Psoas muscle (tissue), 8 donors: ENCODE data around the gene CFAP99. TPM values are rescaled to one million over a fixed set of nuclear protein-coding genes. Genes with fewer than 3 reads are reported as not detected.
A peak's percentile ranks its signal among the peaks of the same experiment; 100 is the strongest.

Source experiments
- ATAC-seq, 4 donors: fragments of 200-7000 bp; cut with Tn5 transposase; one replicate each; pipeline ENCODE4 v1.9.1; 2020; ENCODE audit warnings: moderate library complexity in 3 of 4, mild to moderate bottlenecking in 2 of 4
- DNase-seq, 2 donors: peaks; one replicate each; pipeline ENCODE4 v3.0.0-alpha.2; 2020
- H3K27ac ChIP-seq: fragments of 200-600 bp; one replicate; pipeline ENCODE4 v1.8.0; 2022
- H3K27me3 ChIP-seq, 3 donors: fragments of 200-600 bp in 1 of 3; one replicate each; pipeline versions ENCODE4 v1.6.1 to v1.8.0; 2013 to 2022; ENCODE audit warnings: low read length in 2 of 3, mild to moderate bottlenecking in 2 of 3, moderate library complexity in 1 of 3; ENCODE audit not compliant: insufficient read depth in 3 of 3
- H3K36me3 ChIP-seq, 2 donors: fragments of 200-600 bp in 1 of 2; one replicate each; pipeline versions ENCODE4 v1.6.1 to v1.8.0; 2013 to 2022; ENCODE audit warnings: low read depth in 1 of 2, mild to moderate bottlenecking in 1 of 2, moderate library complexity in 1 of 2; ENCODE audit not compliant: insufficient read depth in 1 of 2
- H3K4me1 ChIP-seq: fragments of 200-600 bp; one replicate; pipeline ENCODE4 v1.8.0; 2022
- H3K4me3 ChIP-seq: fragments of 200-600 bp; one replicate; pipeline ENCODE4 v1.8.0; 2022; ENCODE audit warnings: mild to moderate bottlenecking
- H3K9me3 ChIP-seq: fragments of 200-600 bp; one replicate; pipeline ENCODE4 v1.8.0; 2022
- CTCF ChIP-seq: fragments of 200-600 bp; IDR thresholded peaks from one replicate; pipeline ENCODE4 v1.8.0; 2022; ENCODE audit warnings: antibody characterized with exemption
- WGBS, 3 donors: extraction: QIAGEN DNeasy Blood & Tissue Kit; methylation state at CpG; one replicate each; pipeline versions ENCODE4 v1.1.6 to v1.1.7; 2013; 5-methylcytosine and 5-hydroxymethylcytosine counted together
- intact Hi-C, 2 donors: fragments of 100-400 bp; cut with DNase I; formaldehyde crosslinking; loops; one replicate each; pipeline versions ENCODE4 v1.11.0 to v1.14.2; 2022
- polyA plus RNA-seq, 3 donors: library from polyadenylated mRNA; stranded (reverse); fragments of 200-250 nt; gene quantifications; one replicate each; pipeline ENCODE4 v1.2.3, GENCODE V29; 2013
- total RNA-seq, 4 donors: library from RNA; stranded (reverse); fragmentation: NEBNext Ultra II Directional in 2 of 4; extraction: Animal tissue kit (Norgen Biotek cat#: 25700) in 2 of 4; gene quantifications; one replicate each; pipeline versions ENCODE4 v1.2.1 to v1.2.4, GENCODE V29; 2021 to 2023
- donor health status: healthy with polysubstance abuse.
- donor health status: DM: no; HTN: no; CAD: no; lungs with moderate emphysema.
- donor health status: Bipolar disorder and iron deficiency.
- donor health status: healthy.
- donor health status: DM: yes; HTN: yes; CAD: no.
- donor health status: DM: no; HTN: no; CAD: no.
- donor health status: DM: no; HTN: no; CAD: no.
- donor health status: DM: yes; HTN: yes; CAD: no.

Gene CFAP99
- total and polyA plus RNA-seq, 7 donors, result 0.03 TPM; not detected in 5

- ATAC-seq (no peak), DNase-seq (no peak)
- no peaks in the 10 kb centered on the region for H3K36me3 ChIP-seq
- no peak overlapping the region for H3K4me3 ChIP-seq
- TF ChIP-seq CTCF, result no peak
- intact Hi-C loops, result no loop called here
- H3K9me3 ChIP-seq, result no peaks in the 10 kb centered on the region
- WGBS, 3 donors, result 84 to 89% (median 88%) methylated on average over 10 of the region's 10 CpGs
- H3K4me1 ChIP-seq, result peaks cover 16% of the 10 kb centered on the region
- no peaks in the 10 kb centered on the region for H3K27me3 ChIP-seq
- H3K27ac ChIP-seq, result no peak overlapping the region
Observed at GRCh38 chr4:2408976-2409375, 9.8 kb upstream of the CFAP99 start.

GRCh38 chr4:2409381-2409783 is 9.4 kb upstream of the CFAP99 start:
- no peak for ATAC-seq
- Histone ChIP-seq H3K4me1 (peaks cover 20% of the 10 kb centered on the region), H3K9me3 (no peaks in the 10 kb centered on the region), H3K27me3 (no peaks in the 10 kb centered on the region), H3K27ac (no peak overlapping the region), H3K4me3 (no peak overlapping the region), H3K36me3 (no peaks in the 10 kb centered on the region)
- no peak for DNase-seq
- 84 to 91% (median 88%) methylated on average over 14 of the region's 14 CpGs for WGBS, 3 donors
- TF ChIP-seq CTCF, result no peak
- intact Hi-C loops, result no loop called here

GRCh38 chr4:2411786-2412510 is 6.8 kb upstream of the CFAP99 start:
- ATAC-seq (no peak), DNase-seq (no peak)
- 87 to 92% (median 91%) methylated on average over 14 of the region's 14 CpGs for WGBS, 3 donors
- intact Hi-C loops, result no loop called here
- H3K4me3 ChIP-seq, result no peak overlapping the region
- H3K4me1 ChIP-seq, result peaks cover 32% of the 10 kb centered on the region
- no peak for TF ChIP-seq CTCF
- peak overlapping the region; percentile 71 for H3K27ac ChIP-seq
- H3K27me3 ChIP-seq, result no peaks in the 10 kb centered on the region
- H3K36me3 ChIP-seq, result no peaks in the 10 kb centered on the region
- no peaks in the 10 kb centered on the region for H3K9me3 ChIP-seq

GRCh38 chr4:2412534-2412884 is 6.2 kb upstream of the CFAP99 start:
- intact Hi-C loops, result no loop called here
- Histone ChIP-seq H3K4me3 (peak overlapping the region; percentile 44), H3K27ac (peak overlapping the region; percentile 71), H3K9me3 (no peaks in the 10 kb centered on the region), H3K27me3 (no peaks in the 10 kb centered on the region), H3K36me3 (no peaks in the 10 kb centered on the region), H3K4me1 (peaks cover 33% of the 10 kb centered on the region)
- DNase-seq (no peak), ATAC-seq (no peak)
- WGBS, 3 donors, result 58 to 68% (median 62%) methylated on average over 5 of the region's 5 CpGs
- no peak for TF ChIP-seq CTCF
